OCI-LY7 (cell line): ENCODE data around the gene GNG7.

Source experiments
- EZH2phosphoT487 ChIP-seq: fragments of 200-600 bp; sonication (generic); IDR thresholded peaks from 2 replicates; pipeline ENCODE4 v1.6.1; 2018; ENCODE audit warnings: low read depth, borderline replicate concordance, mild to moderate bottlenecking, mixed run types, antibody characterized with exemption, low read length, moderate library complexity, mixed read lengths
- TF ChIP-seq, protein P1 (sequence below): fragments of 200-600 bp; sonication (generic); conservative IDR thresholded peaks from 2 replicates; pipeline ENCODE4 v1.5.1; 2014; ENCODE audit warnings: mild to moderate bottlenecking, antibody characterized with exemption, low read length, moderate library complexity, mixed read lengths

- TF ChIP-seq, protein P1, sequence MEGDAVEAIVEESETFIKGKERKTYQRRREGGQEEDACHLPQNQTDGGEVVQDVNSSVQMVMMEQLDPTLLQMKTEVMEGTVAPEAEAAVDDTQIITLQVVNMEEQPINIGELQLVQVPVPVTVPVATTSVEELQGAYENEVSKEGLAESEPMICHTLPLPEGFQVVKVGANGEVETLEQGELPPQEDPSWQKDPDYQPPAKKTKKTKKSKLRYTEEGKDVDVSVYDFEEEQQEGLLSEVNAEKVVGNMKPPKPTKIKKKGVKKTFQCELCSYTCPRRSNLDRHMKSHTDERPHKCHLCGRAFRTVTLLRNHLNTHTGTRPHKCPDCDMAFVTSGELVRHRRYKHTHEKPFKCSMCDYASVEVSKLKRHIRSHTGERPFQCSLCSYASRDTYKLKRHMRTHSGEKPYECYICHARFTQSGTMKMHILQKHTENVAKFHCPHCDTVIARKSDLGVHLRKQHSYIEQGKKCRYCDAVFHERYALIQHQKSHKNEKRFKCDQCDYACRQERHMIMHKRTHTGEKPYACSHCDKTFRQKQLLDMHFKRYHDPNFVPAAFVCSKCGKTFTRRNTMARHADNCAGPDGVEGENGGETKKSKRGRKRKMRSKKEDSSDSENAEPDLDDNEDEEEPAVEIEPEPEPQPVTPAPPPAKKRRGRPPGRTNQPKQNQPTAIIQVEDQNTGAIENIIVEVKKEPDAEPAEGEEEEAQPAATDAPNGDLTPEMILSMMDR, result no peak
- TF ChIP-seq EZH2phosphoT487, result no peak
Observed at GRCh38 chr19:2641332-2641698, 61.2 kb downstream of the GNG7 start.
